NB4 (cell line): Measurements from ENCODE around the gene CHRDL2.

Experiments
- CTCF ChIP-seq: IDR thresholded peaks from one replicate; pipeline ENCODE4 v1.5.1; 2012; ENCODE audit warnings: low read depth, low read length
- POLR2A ChIP-seq: IDR thresholded peaks from 2 replicates; pipeline ENCODE4 v1.6.1; 2011; ENCODE audit warnings: mild to moderate bottlenecking; ENCODE audit not compliant: insufficient read length; ENCODE audit errors: extremely low read depth

GRCh38 chr11:74654976-74655375 lies 76.2 kb downstream of the CHRDL2 start:
- TF ChIP-seq POLR2A = no peak
- TF ChIP-seq CTCF = no peak
